GM12878 (cell line): ENCODE measurements around the gene TAX1BP3. TPM values are rescaled to one million over a fixed set of nuclear protein-coding genes. Genes with fewer than 3 reads are reported as not detected.

Experiments used
- ATAC-seq: fragments of 200-7000 bp; cut with Tn5 transposase; 3 replicates; pipeline ENCODE4 v1.9.1; 2020; ENCODE audit warnings: mild to moderate bottlenecking, moderate library complexity
- BruUV-seq: library from RNA; stranded (reverse); fragments of 400-500 nt; replicated peaks from 2 replicates; lab custom pipeline; 2021; lab: Mats Ljungman, UMichigan
- CTCF ChIA-PET: fragments of 300-600 bp; sonication (Branson Sonifier 250); formaldehyde crosslinking; extraction: SDS; loops from one replicate; lab custom pipeline; 2021; ENCODE audit warnings: inconsistent platforms; lab: Yijun Ruan, JAX
- POLR2A ChIA-PET: fragments of 350-600 bp; formaldehyde crosslinking; extraction: SDS; loops from one replicate; lab custom pipeline; 2021; ENCODE audit warnings: inconsistent platforms; lab: Charles Lee
- RAD21 ChIA-PET: fragments of 300-600 bp; sonication (Branson Sonifier 250); formaldehyde crosslinking; loops from one replicate; lab custom pipeline; 2023; ENCODE audit warnings: antibody characterized with exemption; ENCODE audit not compliant: unreplicated experiment; lab: Charles Lee
- SMC1A ChIA-PET: fragments of 300-600 bp; sonication (Branson Sonifier 250); formaldehyde crosslinking; loops from one replicate; lab custom pipeline; 2023; ENCODE audit not compliant: unreplicated experiment, uncharacterized antibody; lab: Charles Lee
- DNase-seq: peaks from one replicate; pipeline ENCODE4 v3.0.0-alpha.2; 2011; ENCODE audit warnings: low read depth, low spot score
- FAIRE-seq: peaks from 3 replicates; lab custom pipeline; 2011; peaks lifted over from hg19 to GRCh38; lab: Jason Lieb, UNC
- H2AFZ ChIP-seq: 2 replicates; pipeline ENCODE4 v1.6.0; 2011; ENCODE audit warnings: low read depth, low read length, control low read depth; ENCODE audit not compliant: control insufficient read depth
- H3K27ac ChIP-seq: 2 replicates; pipeline ENCODE4 v1.5.1; 2011; ENCODE audit warnings: control low read depth; ENCODE audit not compliant: control insufficient read depth, insufficient read depth
- H3K27me3 ChIP-seq, 2 experiments: replicated peaks in 1 of 2; 2 replicates each; pipeline versions ENCODE4 v1.6.0 to v1.6.1; 2011; ENCODE audit warnings: low read length in 1 of 2; ENCODE audit not compliant: control insufficient read depth in 2 of 2, insufficient read depth in 2 of 2
- H3K36me3 ChIP-seq, 2 experiments: 2 replicates each; pipeline ENCODE4 v1.5.1; 2011; ENCODE audit warnings: low read length in 1 of 2; ENCODE audit not compliant: control insufficient read depth in 2 of 2, insufficient read depth in 2 of 2
- H3K4me1 ChIP-seq: 2 replicates; pipeline ENCODE4 v1.6.1; 2011; ENCODE audit warnings: mild to moderate bottlenecking, low read length, moderate library complexity, mixed read lengths; ENCODE audit not compliant: control insufficient read depth, insufficient read depth
- H3K4me2 ChIP-seq: 2 replicates; pipeline ENCODE4 v1.6.0; 2011; ENCODE audit warnings: control low read depth; ENCODE audit not compliant: control insufficient read depth, insufficient read depth
- H3K4me3 ChIP-seq: fragments of 200-600 bp; sonication (generic); 2 replicates; pipeline ENCODE4 v1.5.1; 2016
- H3K79me2 ChIP-seq: 2 replicates; pipeline ENCODE4 v1.6.0; 2011; ENCODE audit warnings: low read length; ENCODE audit not compliant: control insufficient read depth, insufficient read depth
- H3K9ac ChIP-seq: 2 replicates; pipeline ENCODE4 v1.8.0; 2011; ENCODE audit warnings: low read length, control low read depth, mixed read lengths; ENCODE audit not compliant: control insufficient read depth, insufficient read depth
- H3K9me3 ChIP-seq: replicated peaks from 3 replicates; pipeline ENCODE4 v1.5.1; 2011; ENCODE audit warnings: mild to moderate bottlenecking, low read length; ENCODE audit not compliant: control insufficient read depth, insufficient read depth
- H4K20me1 ChIP-seq: 2 replicates; pipeline ENCODE4 v1.6.0; 2011; ENCODE audit not compliant: control insufficient read depth, insufficient read depth
- MTA2 ChIP-seq: fragments of 450-650 bp; IDR thresholded peaks from 2 replicates; pipeline ENCODE4 v1.6.1; 2016; ENCODE audit warnings: low read depth, mild to moderate bottlenecking, moderate library complexity
- NFYA ChIP-seq: IDR thresholded peaks from 2 replicates; pipeline ENCODE4 v1.6.1; 2011; ENCODE audit warnings: low read depth, mild to moderate bottlenecking, low read length, improper control_type of control experiment, borderline replicate concordance
- PAX8 ChIP-seq: fragments of 450-650 bp; IDR thresholded peaks from 2 replicates; pipeline ENCODE4 v1.6.1; 2017; ENCODE audit warnings: mild to moderate bottlenecking, moderate library complexity
- PML ChIP-seq: IDR thresholded peaks from 2 replicates; pipeline ENCODE4 v1.6.1; 2012; ENCODE audit warnings: low read length, inconsistent platforms
- POU2F2 ChIP-seq: IDR thresholded peaks from 3 replicates; pipeline ENCODE4 v1.6.1; 2011; ENCODE audit warnings: low read depth, mild to moderate bottlenecking, low read length, borderline replicate concordance
- ZNF217 ChIP-seq: fragments of 450-650 bp; IDR thresholded peaks from 2 replicates; pipeline ENCODE4 v1.6.1; 2017; ENCODE audit warnings: antibody characterized with exemption, mild to moderate bottlenecking
- ZNF384 ChIP-seq: IDR thresholded peaks from 2 replicates; pipeline ENCODE4 v1.6.1; 2012; ENCODE audit warnings: low read depth, mild to moderate bottlenecking, low read length, improper control_type of control experiment, borderline replicate concordance
- WGBS: methylation state at CpG from one replicate; pipeline ENCODE4 v1.1.6; 2016; ENCODE audit warnings: low lambda C conversion rate; ENCODE audit not compliant: insufficient replicate concordance, insufficient coverage; ENCODE audit errors: missing lambda C conversion rate; 5-methylcytosine and 5-hydroxymethylcytosine counted together
- in situ Hi-C: fragments of 300-500 bp; cut with MboI; formaldehyde crosslinking; loops from 9 replicates; pipeline ENCODE4 v1.14.3; 2018; ENCODE audit warnings: mixed read lengths
- intact Hi-C: fragments of 100-400 bp; cut with micrococcal nuclease; formaldehyde crosslinking; loops from one replicate; pipeline ENCODE4 v1.14.2; 2022; ENCODE audit not compliant: unreplicated experiment
- polyA plus RNA-seq, 11 experiments: library from polyadenylated mRNA; depleted of rRNA in 4 of 11; unstranded in 6 of 11; stranded (reverse) in 5 of 11; fragments of >200 nt; fragmentation: Nextera tagmentation in 4 of 11; fragmentation: Illumina TruSeq in 1 of 11; extraction: Ambion mirVana in 4 of 11; extraction: Trizol in 1 of 11; gene quantifications; 1 replicate in 1 of 11; 2 replicates in 10 of 11; pipeline versions ENCODE4 v1.2.1 to v1.2.3, GENCODE V29; 2011 to 2016; ENCODE audit warnings: inconsistent platforms in 2 of 11, missing spikeins in 2 of 11, low read depth in 1 of 11
- total RNA-seq, 4 experiments: library from RNA; depleted of rRNA in 3 of 4; stranded (reverse); fragments of >200 nt in 3 of 4; fragmentation: Illumina TruSeq in 1 of 4; extraction: Trizol in 1 of 4; gene quantifications; 2 replicates each; pipeline versions ENCODE4 v1.2.1 to v1.2.3, GENCODE V29; 2013 to 2021
- TF ChIP-seq, protein P1 (sequence below): IDR thresholded peaks from 2 replicates; pipeline ENCODE4 v1.6.1; 2011; ENCODE audit warnings: mild to moderate bottlenecking, low read depth, low read length, moderate library complexity; ENCODE audit not compliant: insufficient replicate concordance
- TF ChIP-seq, protein P2 (sequence below): fragments of 450-650 bp; IDR thresholded peaks from 2 replicates; pipeline ENCODE4 v1.6.1; 2017; ENCODE audit warnings: mild to moderate bottlenecking, moderate library complexity

Gene TAX1BP3
- total and polyA plus RNA-seq, 10 of the 15 experiments (the other 5 are each of a cell fraction or from before 2014, with no cell fraction given): 1.00 to 40.4 (median 15.4) TPM

DNA sequence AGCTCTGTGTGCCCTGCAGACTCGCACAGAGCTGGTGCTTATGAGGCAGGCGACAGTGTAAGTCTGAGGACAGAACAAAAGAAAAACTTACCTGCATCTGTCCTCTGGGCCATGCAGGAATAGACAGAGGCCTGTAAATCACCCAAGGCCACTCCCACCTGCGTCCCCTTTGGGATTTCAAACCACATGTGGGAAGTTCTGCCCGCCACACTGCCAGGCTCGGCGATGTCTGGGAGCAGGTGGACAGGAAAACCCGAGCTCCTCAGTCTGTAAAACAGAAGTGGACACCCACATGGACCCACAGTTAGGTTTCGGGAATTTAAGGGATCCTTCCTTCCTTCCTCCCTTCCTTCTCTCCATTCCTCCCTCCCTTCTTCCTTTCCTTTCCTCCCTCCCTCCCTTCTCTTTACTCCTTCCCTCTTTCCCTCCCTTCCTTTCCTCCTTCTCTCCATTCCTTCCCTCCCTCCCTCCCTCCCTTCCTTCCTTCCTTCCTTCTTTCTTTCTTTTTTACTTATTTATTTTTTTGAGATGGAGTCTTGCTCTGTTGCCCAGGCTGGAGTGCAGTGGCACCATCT lies 47.1 kb downstream of the TAX1BP3 start:
- no peak for ATAC-seq
- CTCF ChIA-PET: interaction anchor here (1.2 to 2.4 kb wide), 2 partner anchors 19 to 24 kb away, joined by 3 to 9 read pairs; no protein-coding TSS in a partner anchor

More for the DNA sequence above, 47.1 kb downstream of the TAX1BP3 start:
- H3K4me2 ChIP-seq: no peak overlapping the region
- FAIRE-seq (no peak), DNase-seq (no peak)
- SMC1A ChIA-PET: no interaction called here
- no peak for TF ChIP-seq PML
- TF ChIP-seq, protein P1, sequence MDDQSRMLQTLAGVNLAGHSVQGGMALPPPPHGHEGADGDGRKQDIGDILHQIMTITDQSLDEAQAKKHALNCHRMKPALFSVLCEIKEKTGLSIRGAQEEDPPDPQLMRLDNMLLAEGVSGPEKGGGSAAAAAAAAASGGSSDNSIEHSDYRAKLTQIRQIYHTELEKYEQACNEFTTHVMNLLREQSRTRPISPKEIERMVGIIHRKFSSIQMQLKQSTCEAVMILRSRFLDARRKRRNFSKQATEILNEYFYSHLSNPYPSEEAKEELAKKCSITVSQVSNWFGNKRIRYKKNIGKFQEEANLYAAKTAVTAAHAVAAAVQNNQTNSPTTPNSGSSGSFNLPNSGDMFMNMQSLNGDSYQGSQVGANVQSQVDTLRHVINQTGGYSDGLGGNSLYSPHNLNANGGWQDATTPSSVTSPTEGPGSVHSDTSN: no peak
- TF ChIP-seq, protein P2, sequence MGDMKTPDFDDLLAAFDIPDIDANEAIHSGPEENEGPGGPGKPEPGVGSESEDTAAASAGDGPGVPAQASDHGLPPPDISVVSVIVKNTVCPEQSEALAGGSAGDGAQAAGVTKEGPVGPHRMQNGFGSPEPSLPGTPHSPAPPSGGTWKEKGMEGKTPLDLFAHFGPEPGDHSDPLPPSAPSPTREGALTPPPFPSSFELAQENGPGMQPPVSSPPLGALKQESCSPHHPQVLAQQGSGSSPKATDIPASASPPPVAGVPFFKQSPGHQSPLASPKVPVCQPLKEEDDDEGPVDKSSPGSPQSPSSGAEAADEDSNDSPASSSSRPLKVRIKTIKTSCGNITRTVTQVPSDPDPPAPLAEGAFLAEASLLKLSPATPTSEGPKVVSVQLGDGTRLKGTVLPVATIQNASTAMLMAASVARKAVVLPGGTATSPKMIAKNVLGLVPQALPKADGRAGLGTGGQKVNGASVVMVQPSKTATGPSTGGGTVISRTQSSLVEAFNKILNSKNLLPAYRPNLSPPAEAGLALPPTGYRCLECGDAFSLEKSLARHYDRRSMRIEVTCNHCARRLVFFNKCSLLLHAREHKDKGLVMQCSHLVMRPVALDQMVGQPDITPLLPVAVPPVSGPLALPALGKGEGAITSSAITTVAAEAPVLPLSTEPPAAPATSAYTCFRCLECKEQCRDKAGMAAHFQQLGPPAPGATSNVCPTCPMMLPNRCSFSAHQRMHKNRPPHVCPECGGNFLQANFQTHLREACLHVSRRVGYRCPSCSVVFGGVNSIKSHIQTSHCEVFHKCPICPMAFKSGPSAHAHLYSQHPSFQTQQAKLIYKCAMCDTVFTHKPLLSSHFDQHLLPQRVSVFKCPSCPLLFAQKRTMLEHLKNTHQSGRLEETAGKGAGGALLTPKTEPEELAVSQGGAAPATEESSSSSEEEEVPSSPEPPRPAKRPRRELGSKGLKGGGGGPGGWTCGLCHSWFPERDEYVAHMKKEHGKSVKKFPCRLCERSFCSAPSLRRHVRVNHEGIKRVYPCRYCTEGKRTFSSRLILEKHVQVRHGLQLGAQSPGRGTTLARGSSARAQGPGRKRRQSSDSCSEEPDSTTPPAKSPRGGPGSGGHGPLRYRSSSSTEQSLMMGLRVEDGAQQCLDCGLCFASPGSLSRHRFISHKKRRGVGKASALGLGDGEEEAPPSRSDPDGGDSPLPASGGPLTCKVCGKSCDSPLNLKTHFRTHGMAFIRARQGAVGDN: no peak
- no peak for TF ChIP-seq NFYA
- TF ChIP-seq POU2F2: no peak
- TF ChIP-seq MTA2: no peak
- TF ChIP-seq ZNF217: no peak
- TF ChIP-seq ZNF384: no peak
- no peak for TF ChIP-seq PAX8
- H3K27me3 ChIP-seq: no peaks in the 10 kb centered on the region
- H3K27ac ChIP-seq: no peak overlapping the region
- POLR2A ChIA-PET: no interaction called here
- intact Hi-C loops (no loop called here), in situ Hi-C loops (no loop called here)
- H4K20me1 ChIP-seq: no peaks in the 10 kb centered on the region
- BruUV-seq: no TSS peak
- H3K9me3 ChIP-seq: peaks cover 2% of the 10 kb centered on the region; the same call in 1 of the 3 replicates
- 83% methylated on average over 8 of the region's 8 CpGs for WGBS
- no peaks in the 10 kb centered on the region for H3K4me1 ChIP-seq
- RAD21 ChIA-PET: no interaction called here
- no peaks in the 10 kb centered on the region for H3K79me2 ChIP-seq
- no peak overlapping the region for H2AFZ ChIP-seq
- no peak overlapping the region for H3K9ac ChIP-seq
- peaks cover 19 to 28% of the 10 kb centered on the region in 2 experiments; a peak in 3 of 4 replicates for H3K36me3 ChIP-seq
- no peak overlapping the region for H3K4me3 ChIP-seq
